ENCODE results near the gene DCLK2.

The DCLK2 gene

GRCh38 chr4:150049682-150050081 lies 28.6 kb upstream of the DCLK2 start:
- no peaks in the 10 kb centered on the region for H3K9me3 ChIP-seq (ENCODE audit: control insufficient read depth, low read length)
- no peak overlapping the region for H3K9ac ChIP-seq (ENCODE audit: low read length)
- H3K4me1 ChIP-seq (ENCODE audit: control insufficient read depth, insufficient read depth, low read length): no peaks in the 10 kb centered on the region
- no peaks in the 10 kb centered on the region for H3K36me3 ChIP-seq (ENCODE audit: control insufficient read depth, insufficient read depth, low read length)
- H3K27me3 ChIP-seq (ENCODE audit: control insufficient read depth, insufficient read depth, low read length): no peaks in the 10 kb centered on the region
- no peak overlapping the region for H3K4me3 ChIP-seq (ENCODE audit: low read length)

- Histone ChIP-seq H3K27me3 (ENCODE audit: control insufficient read depth, insufficient read depth, low read length) (no peaks in the 10 kb centered on the region), H3K4me1 (ENCODE audit: control insufficient read depth, insufficient read depth, low read length) (no peaks in the 10 kb centered on the region)
Measured at GRCh38 chr4:150050566-150050965, 27.7 kb upstream of the DCLK2 start.

GRCh38 chr4:150051111-150051510 lies 27.1 kb upstream of the DCLK2 start:
- no peaks in the 10 kb centered on the region for H3K4me1 ChIP-seq (ENCODE audit: control insufficient read depth, insufficient read depth, low read length)
- H3K27me3 ChIP-seq (ENCODE audit: control insufficient read depth, insufficient read depth, low read length): no peaks in the 10 kb centered on the region
- no peak overlapping the region for H3K4me3 ChIP-seq (ENCODE audit: low read length)
- no peaks in the 10 kb centered on the region for H3K9me3 ChIP-seq (ENCODE audit: control insufficient read depth, low read length)
- no peak overlapping the region for H3K9ac ChIP-seq (ENCODE audit: low read length)
- H3K36me3 ChIP-seq (ENCODE audit: control insufficient read depth, insufficient read depth, low read length): no peaks in the 10 kb centered on the region

More at GRCh38 chr4:150050566-150050965, 27.7 kb upstream of the DCLK2 start:
- Histone ChIP-seq H3K4me3 (ENCODE audit: low read length) (no peak overlapping the region), H3K9ac (ENCODE audit: low read length) (no peak overlapping the region), H3K9me3 (ENCODE audit: control insufficient read depth, low read length) (no peaks in the 10 kb centered on the region), H3K36me3 (ENCODE audit: control insufficient read depth, insufficient read depth, low read length) (no peaks in the 10 kb centered on the region)

- H3K9me3 ChIP-seq (ENCODE audit: control insufficient read depth, low read length): no peaks in the 10 kb centered on the region
- H3K4me1 ChIP-seq (ENCODE audit: control insufficient read depth, insufficient read depth, low read length): no peaks in the 10 kb centered on the region
- no peak overlapping the region for H3K9ac ChIP-seq (ENCODE audit: low read length)
- no peak overlapping the region for H3K4me3 ChIP-seq (ENCODE audit: low read length)
- H3K27me3 ChIP-seq (ENCODE audit: control insufficient read depth, insufficient read depth, low read length): no peaks in the 10 kb centered on the region
- H3K36me3 ChIP-seq (ENCODE audit: control insufficient read depth, insufficient read depth, low read length): no peaks in the 10 kb centered on the region
Measured at GRCh38 chr4:150055467-150055866, 22.8 kb upstream of the DCLK2 start.

- Histone ChIP-seq H3K4me1 (ENCODE audit: control insufficient read depth, insufficient read depth, low read length) (no peaks in the 10 kb centered on the region), H3K9ac (ENCODE audit: low read length) (no peak overlapping the region), H3K9me3 (ENCODE audit: control insufficient read depth, low read length) (no peaks in the 10 kb centered on the region), H3K4me3 (ENCODE audit: low read length) (no peak overlapping the region), H3K36me3 (ENCODE audit: control insufficient read depth, insufficient read depth, low read length) (no peaks in the 10 kb centered on the region), H3K27me3 (ENCODE audit: control insufficient read depth, insufficient read depth, low read length) (no peaks in the 10 kb centered on the region)
Measured at GRCh38 chr4:150056569-150056968, 21.7 kb upstream of the DCLK2 start.

GRCh38 chr4:150061086-150061776 lies 17.0 kb upstream of the DCLK2 start:
- H3K4me3 ChIP-seq (ENCODE audit: low read length): no peak overlapping the region
- H3K4me1 ChIP-seq (ENCODE audit: control insufficient read depth, insufficient read depth, low read length): no peaks in the 10 kb centered on the region
- no peak overlapping the region for H3K9ac ChIP-seq (ENCODE audit: low read length)
- H3K9me3 ChIP-seq (ENCODE audit: control insufficient read depth, low read length): no peaks in the 10 kb centered on the region
- no peaks in the 10 kb centered on the region for H3K27me3 ChIP-seq (ENCODE audit: control insufficient read depth, insufficient read depth, low read length)
- no peaks in the 10 kb centered on the region for H3K36me3 ChIP-seq (ENCODE audit: control insufficient read depth, insufficient read depth, low read length)

- H3K36me3 ChIP-seq (ENCODE audit: control insufficient read depth, insufficient read depth, low read length): no peaks in the 10 kb centered on the region
- H3K27me3 ChIP-seq (ENCODE audit: control insufficient read depth, insufficient read depth, low read length): no peaks in the 10 kb centered on the region
- no peaks in the 10 kb centered on the region for H3K9me3 ChIP-seq (ENCODE audit: control insufficient read depth, low read length)
- no peaks in the 10 kb centered on the region for H3K4me1 ChIP-seq (ENCODE audit: control insufficient read depth, insufficient read depth, low read length)
- H3K9ac ChIP-seq (ENCODE audit: low read length): no peak overlapping the region
- H3K4me3 ChIP-seq (ENCODE audit: low read length): no peak overlapping the region
Measured at GRCh38 chr4:150063128-150063527, 15.1 kb upstream of the DCLK2 start.

- Histone ChIP-seq H3K36me3 (ENCODE audit: control insufficient read depth, insufficient read depth, low read length) (no peaks in the 10 kb centered on the region), H3K9ac (ENCODE audit: low read length) (no peak overlapping the region), H3K27me3 (ENCODE audit: control insufficient read depth, insufficient read depth, low read length) (no peaks in the 10 kb centered on the region), H3K4me1 (ENCODE audit: control insufficient read depth, insufficient read depth, low read length) (no peaks in the 10 kb centered on the region), H3K4me3 (ENCODE audit: low read length) (no peak overlapping the region), H3K9me3 (ENCODE audit: control insufficient read depth, low read length) (no peaks in the 10 kb centered on the region)
Measured at GRCh38 chr4:150065740-150066139, 12.5 kb upstream of the DCLK2 start.

GRCh38 chr4:150067859-150068258 lies 10.4 kb upstream of the DCLK2 start:
- no peak overlapping the region for H3K4me3 ChIP-seq (ENCODE audit: low read length)
- no peak overlapping the region for H3K9ac ChIP-seq (ENCODE audit: low read length)
- H3K27me3 ChIP-seq (ENCODE audit: control insufficient read depth, insufficient read depth, low read length): no peaks in the 10 kb centered on the region
- no peaks in the 10 kb centered on the region for H3K9me3 ChIP-seq (ENCODE audit: control insufficient read depth, low read length)
- no peaks in the 10 kb centered on the region for H3K4me1 ChIP-seq (ENCODE audit: control insufficient read depth, insufficient read depth, low read length)
- no peaks in the 10 kb centered on the region for H3K36me3 ChIP-seq (ENCODE audit: control insufficient read depth, insufficient read depth, low read length)

GRCh38 chr4:150068300-150068960 lies 9.8 kb upstream of the DCLK2 start:
- Histone ChIP-seq H3K4me3 (ENCODE audit: low read length) (no peak overlapping the region), H3K36me3 (ENCODE audit: control insufficient read depth, insufficient read depth, low read length) (no peaks in the 10 kb centered on the region), H3K4me1 (ENCODE audit: control insufficient read depth, insufficient read depth, low read length) (no peaks in the 10 kb centered on the region), H3K9me3 (ENCODE audit: control insufficient read depth, low read length) (no peaks in the 10 kb centered on the region), H3K9ac (ENCODE audit: low read length) (no peak overlapping the region), H3K27me3 (ENCODE audit: control insufficient read depth, insufficient read depth, low read length) (no peaks in the 10 kb centered on the region)

GRCh38 chr4:150069353-150069752 lies 8.9 kb upstream of the DCLK2 start:
- Histone ChIP-seq H3K4me1 (ENCODE audit: control insufficient read depth, insufficient read depth, low read length) (no peaks in the 10 kb centered on the region), H3K9me3 (ENCODE audit: control insufficient read depth, low read length) (no peaks in the 10 kb centered on the region), H3K9ac (ENCODE audit: low read length) (no peak overlapping the region), H3K36me3 (ENCODE audit: control insufficient read depth, insufficient read depth, low read length) (no peaks in the 10 kb centered on the region), H3K4me3 (ENCODE audit: low read length) (no peak overlapping the region), H3K27me3 (ENCODE audit: control insufficient read depth, insufficient read depth, low read length) (no peaks in the 10 kb centered on the region)

GRCh38 chr4:150070464-150071170 lies 7.6 kb upstream of the DCLK2 start:
- H3K4me1 ChIP-seq (ENCODE audit: control insufficient read depth, insufficient read depth, low read length): no peaks in the 10 kb centered on the region
- H3K27me3 ChIP-seq (ENCODE audit: control insufficient read depth, insufficient read depth, low read length): no peaks in the 10 kb centered on the region
- H3K36me3 ChIP-seq (ENCODE audit: control insufficient read depth, insufficient read depth, low read length): no peaks in the 10 kb centered on the region
- no peak overlapping the region for H3K9ac ChIP-seq (ENCODE audit: low read length)
- no peaks in the 10 kb centered on the region for H3K9me3 ChIP-seq (ENCODE audit: control insufficient read depth, low read length)
- no peak overlapping the region for H3K4me3 ChIP-seq (ENCODE audit: low read length)
